Activated CD4-positive, alpha-beta T cell treated with anti-CD3 and anti-CD28 coated beads for 24 hours (primary cell): ENCODE measurements around the gene USP47.

Source experiments
- DNase-seq, 2 donors: peaks; one replicate each; pipeline ENCODE4 v3.0.0-alpha.2; 2020; ENCODE audit warnings: low read depth in 2 of 2

The USP47 gene

GRCh38 chr11:11841723-11842420 is at the start of gene USP47:
TSS of gene USP47 (plus strand) at chr11:11841972. CDS start at chr11:11842186, 214 bp downstream.
- peak; percentile 92 to 93 for DNase-seq

- DNase-seq, result no peak
These were observed 48.7 kb upstream of the USP47 start for GRCh38 chr11:11793073-11793472.

GRCh38 chr11:11798586-11799438 is 43.0 kb upstream of the USP47 start:
- peak; percentile 57 to 74 for DNase-seq

GRCh38 chr11:11805228-11805627 is 36.5 kb upstream of the USP47 start:
- no peak for DNase-seq

- DNase-seq, result no peak
These were observed 35.7 kb upstream of the USP47 start for GRCh38 chr11:11806074-11806473.

- DNase-seq, result no peak
These were observed 35.2 kb upstream of the USP47 start for GRCh38 chr11:11806586-11806985.

DNA sequence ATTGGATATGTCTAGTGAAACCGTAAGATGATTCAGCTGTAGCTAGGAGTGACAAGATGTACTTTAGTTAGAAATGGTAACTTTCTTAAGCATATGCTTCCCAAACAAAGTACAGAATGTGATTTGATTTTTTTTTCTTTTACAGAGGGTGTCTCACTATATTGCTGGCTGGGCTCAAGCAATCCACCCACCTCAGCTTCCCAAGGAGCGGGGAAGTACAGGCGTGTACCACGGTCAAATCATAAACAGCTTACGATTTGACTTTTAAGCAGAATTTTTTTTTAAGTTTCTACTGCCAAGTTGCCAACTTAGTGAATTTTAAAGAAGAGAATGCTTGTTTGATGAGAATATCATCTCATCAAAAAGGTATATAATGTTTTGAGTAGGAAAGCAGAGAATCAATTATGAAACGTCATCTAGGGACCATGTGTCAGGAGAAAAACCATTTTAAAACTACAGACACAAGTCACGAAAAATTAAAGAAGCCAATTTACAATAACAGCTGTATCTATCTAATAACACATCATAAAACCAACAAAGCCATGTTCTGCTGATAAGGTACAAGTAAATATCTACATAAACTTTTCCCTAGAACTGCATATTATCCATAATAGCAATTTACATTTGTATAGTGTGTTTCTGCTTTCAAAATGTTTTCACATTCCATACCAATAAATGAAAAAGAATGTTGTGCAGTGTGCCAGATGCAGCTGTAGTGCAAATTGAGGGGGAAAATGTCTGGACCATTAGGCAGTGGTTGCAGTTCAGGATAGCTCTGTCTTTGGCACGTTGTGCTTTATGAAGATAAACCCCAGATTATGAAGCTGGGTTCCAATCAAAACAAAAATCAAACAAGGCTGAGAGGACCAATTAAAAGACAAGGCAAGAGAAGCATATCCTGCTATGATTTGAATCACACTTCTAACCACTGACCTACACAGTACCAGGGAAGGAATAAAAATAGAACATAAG is 33.7 kb upstream of the USP47 start:
- no peak for DNase-seq

DNA sequence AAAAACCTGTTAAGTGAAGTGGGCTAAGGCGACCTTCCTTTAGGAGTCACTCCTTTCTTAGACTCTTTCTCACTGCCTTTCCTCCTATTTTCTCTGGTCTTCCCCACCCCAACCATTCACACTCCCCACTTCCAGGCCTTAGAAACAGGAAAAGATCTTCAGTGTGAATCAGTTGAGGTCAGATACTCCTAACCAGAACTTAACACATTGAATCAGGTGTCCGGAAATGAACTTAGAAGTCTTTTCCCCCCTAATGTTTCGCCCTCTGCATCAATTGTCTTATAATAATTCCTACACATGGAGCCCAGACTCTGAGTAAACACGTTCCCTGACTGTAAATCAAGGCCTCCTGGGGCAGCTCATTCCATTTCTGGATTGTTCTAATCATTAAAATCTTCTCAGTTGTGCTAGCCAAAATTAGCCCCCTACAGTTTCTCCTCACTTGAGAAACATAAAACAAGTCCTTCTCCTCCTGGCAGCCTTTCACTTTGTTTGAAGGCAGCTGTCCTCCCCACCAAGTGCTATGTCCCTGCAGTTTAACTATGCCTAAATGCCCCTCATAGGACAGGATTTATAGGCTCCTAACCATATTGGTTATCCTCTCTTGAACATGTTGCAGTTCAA is 32.7 kb upstream of the USP47 start:
- DNase-seq, result no peak

- no peak for DNase-seq
These were observed 30.7 kb upstream of the USP47 start for GRCh38 chr11:11810764-11811726.

DNA sequence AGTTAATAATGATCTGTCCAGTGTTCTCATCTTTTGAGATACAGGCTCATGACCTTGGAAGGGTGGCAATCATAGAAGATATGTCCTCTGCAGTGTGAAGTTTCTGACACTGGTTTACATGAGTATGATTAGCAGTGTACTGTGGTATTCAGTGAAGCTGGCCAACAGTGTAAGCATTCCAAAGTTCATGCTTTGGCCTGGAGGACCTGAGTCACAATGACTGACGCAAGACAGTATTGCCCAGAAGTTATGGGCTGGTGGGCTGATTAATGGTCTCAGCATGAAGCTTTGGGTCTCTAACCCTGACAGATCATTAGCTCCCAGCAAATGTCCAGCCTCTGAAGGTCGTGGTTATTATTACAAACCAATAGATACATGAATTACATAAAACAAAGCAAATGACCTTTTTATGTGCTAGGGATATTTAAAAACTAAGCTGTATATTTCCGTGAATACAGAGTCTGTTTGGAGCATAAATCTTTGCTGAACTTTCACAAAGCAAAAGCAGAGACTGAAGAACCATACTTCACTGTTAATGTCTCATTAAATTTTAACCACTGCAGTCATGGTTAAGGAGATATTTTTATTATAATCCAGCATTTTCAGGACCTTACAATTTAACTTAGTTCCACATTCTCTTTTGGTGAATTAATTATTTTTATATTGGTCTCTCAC is 28.3 kb upstream of the USP47 start:
- DNase-seq, result no peak

GRCh38 chr11:11814614-11815452 is 26.9 kb upstream of the USP47 start:
- DNase-seq, result no peak

GRCh38 chr11:11816511-11817314 is 25.1 kb upstream of the USP47 start:
- DNase-seq, result no peak

DNA sequence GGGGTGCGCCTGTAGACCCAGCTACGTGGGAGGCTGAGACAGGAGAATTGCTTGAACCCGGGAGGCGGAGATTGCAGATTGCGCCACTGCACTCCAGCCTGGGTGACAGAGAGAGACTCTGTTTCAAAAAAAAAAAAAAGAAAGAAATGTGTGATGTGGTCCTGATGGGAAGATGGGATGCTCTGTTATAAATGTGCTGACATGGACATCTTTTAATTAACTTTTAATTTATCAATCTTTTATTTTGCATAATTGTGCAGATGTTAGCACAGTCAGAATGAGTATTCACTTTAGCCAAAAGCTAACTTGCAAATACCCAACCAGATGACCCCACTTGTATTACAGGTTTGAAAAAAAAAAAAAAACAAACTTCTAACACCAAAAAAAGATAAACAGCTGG is 23.8 kb upstream of the USP47 start:
- DNase-seq, result no peak

GRCh38 chr11:11818529-11819121 is 23.1 kb upstream of the USP47 start:
- DNase-seq, result no peak

- no peak for DNase-seq
These were observed 19.9 kb upstream of the USP47 start for GRCh38 chr11:11821899-11822298.

DNA sequence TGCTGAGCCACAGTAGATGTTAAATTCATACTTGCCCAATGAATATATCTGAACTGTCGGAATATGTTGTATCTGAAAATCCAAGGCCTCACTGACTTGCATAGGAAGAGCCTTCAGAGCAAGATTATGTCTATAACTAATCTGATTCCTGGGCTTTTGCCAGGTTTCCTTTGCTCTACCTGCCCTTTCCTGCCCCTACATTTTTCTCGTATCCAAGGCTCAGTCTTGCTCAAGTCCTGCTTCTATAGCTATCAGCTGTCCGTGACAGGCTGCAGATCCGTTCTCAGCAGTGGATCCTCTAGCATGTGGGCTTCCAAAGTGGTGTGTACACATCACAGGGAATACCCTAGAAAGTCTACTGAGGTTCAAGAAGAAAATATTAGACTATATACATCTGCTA is 18.8 kb upstream of the USP47 start:
- no peak for DNase-seq

DNA sequence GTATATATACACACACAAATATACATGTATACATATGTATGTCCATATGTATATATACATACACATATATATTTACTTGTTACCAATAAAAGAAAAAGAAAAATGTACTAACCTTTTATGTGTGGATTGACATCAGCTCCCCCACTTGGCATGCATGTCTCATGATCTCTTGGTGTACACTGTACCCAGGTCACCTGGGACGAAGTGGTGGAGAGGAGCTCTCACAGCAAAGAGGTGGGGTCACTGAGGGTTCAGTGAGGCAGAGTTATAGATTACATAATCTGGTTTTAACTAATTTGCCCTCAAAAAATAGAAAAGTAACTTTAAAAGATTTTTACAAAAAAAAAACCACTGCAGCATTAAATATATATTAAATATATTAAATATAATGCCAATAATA is 15.5 kb upstream of the USP47 start:
- no peak for DNase-seq

DNA sequence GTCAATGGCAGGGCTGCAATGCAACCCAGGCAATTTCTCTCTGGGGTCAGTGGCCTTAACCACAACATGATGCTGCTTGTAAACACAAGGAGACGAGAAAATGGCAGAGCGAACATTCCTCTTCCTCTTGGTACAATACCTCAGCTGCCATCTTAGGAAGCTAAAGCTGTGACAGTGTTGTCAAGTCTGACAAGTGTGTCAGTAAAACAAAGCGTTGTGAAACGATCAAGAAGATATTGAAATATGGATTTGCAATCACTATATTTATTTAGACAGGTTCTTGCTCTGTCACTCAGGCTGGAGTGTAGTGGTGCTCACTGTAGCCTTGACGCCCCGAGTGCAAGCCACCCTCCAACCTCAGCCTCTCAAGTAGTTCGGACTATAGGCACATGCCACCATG is 14.5 kb upstream of the USP47 start:
- DNase-seq, result no peak
